Uterus (tissue), 4 donors: ENCODE measurements around the gene GALNT12. TPM values are rescaled to one million over a fixed set of nuclear protein-coding genes. Genes with fewer than 3 reads are reported as not detected.

Experiments
- DNase-seq, 2 donors: peaks; one replicate each; pipeline ENCODE4 v3.0.0-alpha.2; 2019 to 2020
- H3K27ac ChIP-seq, 2 donors: fragments of 200-600 bp; sonication (generic); 1 replicate in 1 of 2; 2 replicates in 1 of 2; pipeline ENCODE4 v1.5.1; 2016 to 2018
- H3K27me3 ChIP-seq, 2 donors: fragments of 200-600 bp; sonication (generic); one replicate each; pipeline ENCODE4 v1.5.1; 2018 to 2019; ENCODE audit warnings: control low read depth in 1 of 2
- H3K36me3 ChIP-seq, 2 donors: fragments of 200-600 bp; sonication (generic); one replicate each; pipeline ENCODE4 v1.5.1; 2019; ENCODE audit warnings: control low read depth in 1 of 2
- H3K4me1 ChIP-seq, 2 donors: fragments of 200-600 bp; sonication (generic); one replicate each; pipeline ENCODE4 v1.5.1; 2018 to 2019; ENCODE audit warnings: control low read depth in 1 of 2
- H3K4me3 ChIP-seq, 2 donors: fragments of 200-600 bp; sonication (generic); 1 replicate in 1 of 2; 2 replicates in 1 of 2; pipeline ENCODE4 v1.5.1; 2018 to 2019; ENCODE audit warnings: mild to moderate bottlenecking in 1 of 2
- H3K9me3 ChIP-seq, 2 donors: fragments of 200-600 bp; sonication (generic); one replicate each; pipeline ENCODE4 v1.5.1; 2019; ENCODE audit warnings: control low read depth in 1 of 2
- POLR2A ChIP-seq, 2 donors: fragments of 450-650 bp; IDR thresholded peaks; one replicate each; pipeline ENCODE4 v1.6.1; 2016; ENCODE audit warnings: antibody characterized with exemption in 2 of 2, mild to moderate bottlenecking in 1 of 2, moderate library complexity in 1 of 2
- intact Hi-C: fragments of 100-400 bp; cut with DNase I; formaldehyde crosslinking; loops from one replicate; pipeline ENCODE4 v1.15.1; 2023; ENCODE audit warnings: low total_unique reads
- total RNA-seq, 4 donors: library from RNA; depleted of rRNA in 3 of 4; stranded (reverse); fragments of >200 nt in 3 of 4; gene quantifications; one replicate each; pipeline versions ENCODE4 v1.1.0 to v1.2.4, GENCODE V29; 2014 to 2023
- TF ChIP-seq, protein P1 (sequence below), 4 experiments: fragments of 200-600 bp in 2 of 4; fragments of 450-650 bp in 2 of 4; sonication (generic) in 2 of 4; IDR thresholded peaks; one replicate each; pipeline ENCODE4 v1.5.1; 2016 to 2019; ENCODE audit warnings: antibody characterized with exemption in 4 of 4, mild to moderate bottlenecking in 2 of 4, moderate library complexity in 1 of 4
- donor health status: DM: yes; HTN: yes; CAD: no.

GALNT12 gene
- total RNA-seq, 4 donors from 2014 or later = 0.29 to 9.3 (median 2.5) TPM; not detected in 1

DNA sequence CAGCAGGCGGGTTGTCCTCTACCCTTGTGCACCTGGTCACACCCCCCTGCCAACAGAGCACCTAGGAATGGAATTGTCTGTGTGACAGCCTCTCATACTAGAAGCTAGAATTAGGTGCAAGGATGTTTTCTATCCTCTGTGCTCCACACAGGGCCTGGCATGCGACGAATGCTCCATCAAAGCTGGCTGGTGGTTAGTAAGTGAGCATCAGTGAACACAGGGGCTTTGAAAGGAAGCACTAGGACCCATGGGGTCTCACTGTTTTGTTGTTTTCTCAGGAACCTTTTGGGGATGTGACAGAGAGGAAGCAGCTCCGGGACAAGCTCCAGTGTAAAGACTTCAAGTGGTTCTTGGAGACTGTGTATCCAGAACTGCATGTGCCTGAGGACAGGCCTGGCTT is 32.3 kb downstream of the GALNT12 start:
- Histone ChIP-seq H3K4me1 (no peaks in the 10 kb centered on the region), H3K4me3 (no peak overlapping the region), H3K9me3 (no peaks in the 10 kb centered on the region), H3K36me3 (no peaks in the 10 kb centered on the region), H3K27ac (no peak overlapping the region), H3K27me3 (no peaks in the 10 kb centered on the region)
- intact Hi-C loops = no loop called here
- no peak for DNase-seq
- TF ChIP-seq, protein P1, sequence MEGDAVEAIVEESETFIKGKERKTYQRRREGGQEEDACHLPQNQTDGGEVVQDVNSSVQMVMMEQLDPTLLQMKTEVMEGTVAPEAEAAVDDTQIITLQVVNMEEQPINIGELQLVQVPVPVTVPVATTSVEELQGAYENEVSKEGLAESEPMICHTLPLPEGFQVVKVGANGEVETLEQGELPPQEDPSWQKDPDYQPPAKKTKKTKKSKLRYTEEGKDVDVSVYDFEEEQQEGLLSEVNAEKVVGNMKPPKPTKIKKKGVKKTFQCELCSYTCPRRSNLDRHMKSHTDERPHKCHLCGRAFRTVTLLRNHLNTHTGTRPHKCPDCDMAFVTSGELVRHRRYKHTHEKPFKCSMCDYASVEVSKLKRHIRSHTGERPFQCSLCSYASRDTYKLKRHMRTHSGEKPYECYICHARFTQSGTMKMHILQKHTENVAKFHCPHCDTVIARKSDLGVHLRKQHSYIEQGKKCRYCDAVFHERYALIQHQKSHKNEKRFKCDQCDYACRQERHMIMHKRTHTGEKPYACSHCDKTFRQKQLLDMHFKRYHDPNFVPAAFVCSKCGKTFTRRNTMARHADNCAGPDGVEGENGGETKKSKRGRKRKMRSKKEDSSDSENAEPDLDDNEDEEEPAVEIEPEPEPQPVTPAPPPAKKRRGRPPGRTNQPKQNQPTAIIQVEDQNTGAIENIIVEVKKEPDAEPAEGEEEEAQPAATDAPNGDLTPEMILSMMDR (IDR thresholded peaks at IDR 0.05) = no peak
- TF ChIP-seq POLR2A (IDR thresholded peaks at IDR 0.05) = no peak

DNA sequence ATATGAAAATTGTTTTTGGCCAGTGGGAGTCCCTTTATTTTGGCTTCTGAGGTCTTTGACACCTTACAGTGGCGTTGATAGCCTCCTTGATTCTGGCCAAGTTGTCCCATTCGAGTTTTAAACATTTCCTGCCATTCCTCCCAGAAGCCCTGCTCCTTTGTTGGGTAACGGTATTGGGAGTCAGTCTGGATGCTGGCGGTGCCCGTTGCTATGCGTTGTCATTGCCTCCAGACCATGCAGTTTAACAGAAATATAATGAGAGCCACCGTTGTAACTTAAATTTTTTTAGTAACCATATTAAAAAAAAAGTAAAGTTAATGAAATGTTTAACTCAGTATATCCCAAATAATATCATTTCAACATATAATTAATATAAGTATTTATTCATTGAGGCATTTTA is 35.0 kb downstream of the GALNT12 start:
- TF ChIP-seq, protein P1 (IDR thresholded peaks at IDR 0.05) = no peak
- TF ChIP-seq POLR2A (IDR thresholded peaks at IDR 0.05) = no peak
- H3K4me1 ChIP-seq = no peaks in the 10 kb centered on the region
- intact Hi-C loops = no loop called here
- no peak for DNase-seq
- H3K9me3 ChIP-seq = no peaks in the 10 kb centered on the region
- no peaks in the 10 kb centered on the region for H3K27me3 ChIP-seq
- no peak overlapping the region for H3K4me3 ChIP-seq
- no peaks in the 10 kb centered on the region for H3K36me3 ChIP-seq
- H3K27ac ChIP-seq = no peak overlapping the region

DNA sequence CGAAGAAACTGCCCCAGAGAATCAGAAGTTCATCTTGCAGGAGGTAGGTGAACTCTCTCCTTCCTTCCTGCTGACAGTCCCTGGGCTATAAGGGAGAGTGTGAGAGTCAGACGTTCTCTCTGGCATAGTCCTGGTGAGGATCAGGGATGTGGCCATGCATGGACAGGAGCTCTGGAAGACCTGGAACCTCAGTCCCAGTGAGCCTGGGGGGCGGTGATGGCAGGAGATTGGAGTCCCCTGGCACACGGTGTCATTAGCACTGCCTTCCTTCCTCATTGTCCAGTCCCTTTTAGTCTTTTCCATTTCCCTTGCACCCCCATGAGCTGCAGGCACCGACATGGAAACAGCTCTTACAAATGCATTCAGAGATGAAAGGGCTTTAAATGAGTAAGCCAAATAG is 38.6 kb downstream of the GALNT12 start:
- H3K27ac ChIP-seq = no peak overlapping the region
- no peaks in the 10 kb centered on the region for H3K36me3 ChIP-seq
- TF ChIP-seq, protein P1 (IDR thresholded peaks at IDR 0.05) = no peak
- no peak for TF ChIP-seq POLR2A (IDR thresholded peaks at IDR 0.05)
- H3K4me3 ChIP-seq = no peak overlapping the region
- DNase-seq = no peak
- H3K4me1 ChIP-seq = no peaks in the 10 kb centered on the region
- no peaks in the 10 kb centered on the region for H3K27me3 ChIP-seq
- intact Hi-C loops = no loop called here
- H3K9me3 ChIP-seq = no peaks in the 10 kb centered on the region

DNA sequence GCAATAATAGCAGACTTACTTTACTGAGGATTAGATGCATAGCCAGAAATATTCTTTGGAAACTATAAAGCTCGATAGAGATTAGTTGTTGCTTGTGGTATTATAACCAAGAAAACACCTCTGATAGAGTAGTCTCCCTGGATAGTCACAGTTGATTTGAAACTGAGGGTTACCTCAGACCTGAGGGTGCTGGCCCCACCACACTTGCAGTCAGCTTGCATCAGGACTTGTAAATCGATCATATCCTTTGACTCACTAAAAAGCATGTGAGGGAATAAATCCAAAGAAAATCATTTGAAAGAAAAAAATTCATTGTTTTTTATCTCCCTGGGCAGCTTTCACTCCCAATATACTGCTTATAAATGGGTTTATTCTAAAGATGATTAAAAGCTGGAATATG is 39.4 kb downstream of the GALNT12 start:
- no peak overlapping the region for H3K4me3 ChIP-seq
- intact Hi-C loops = no loop called here
- no peak overlapping the region for H3K27ac ChIP-seq
- TF ChIP-seq, protein P1 (IDR thresholded peaks at IDR 0.05) = no peak
- no peak for TF ChIP-seq POLR2A (IDR thresholded peaks at IDR 0.05)
- no peaks in the 10 kb centered on the region for H3K4me1 ChIP-seq
- H3K27me3 ChIP-seq = no peaks in the 10 kb centered on the region
- H3K9me3 ChIP-seq = no peaks in the 10 kb centered on the region
- H3K36me3 ChIP-seq = no peaks in the 10 kb centered on the region
- DNase-seq = no peak

DNA sequence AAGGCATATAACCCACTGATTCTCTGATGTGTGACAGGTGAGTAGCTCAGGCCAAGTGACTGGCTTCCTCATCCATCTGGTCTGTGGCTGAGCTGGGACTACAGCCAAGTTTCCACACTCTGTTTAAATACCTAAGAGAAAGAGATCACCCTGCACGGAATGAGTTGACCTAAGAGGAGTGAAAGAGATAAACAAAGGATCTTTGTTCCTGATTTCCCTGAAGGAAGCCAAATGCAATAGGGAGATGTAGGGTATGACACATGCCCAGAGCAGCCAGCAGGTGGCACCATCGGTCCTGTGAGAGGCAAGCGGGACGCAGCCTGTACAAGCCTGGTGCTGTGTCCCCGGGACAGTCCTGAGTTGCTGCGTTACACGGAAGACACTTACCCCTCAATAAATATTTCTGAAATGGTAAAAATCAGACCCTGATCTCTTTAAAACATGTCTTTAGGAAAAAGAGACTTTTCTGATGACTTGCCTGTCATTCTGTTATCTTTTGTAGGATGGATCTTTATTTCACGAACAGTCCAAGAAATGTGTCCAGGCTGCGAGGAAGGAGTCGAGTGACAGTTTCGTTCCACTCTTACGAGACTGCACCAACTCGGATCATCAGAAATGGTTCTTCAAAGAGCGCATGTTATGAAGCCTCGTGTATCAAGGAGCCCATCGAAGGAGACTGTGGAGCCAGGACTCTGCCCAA is 41.1 kb downstream of the GALNT12 start:
- intact Hi-C loops = no loop called here
- peak overlapping the region; percentile 10 to 54 for H3K27ac ChIP-seq
- TF ChIP-seq, protein P1 (IDR thresholded peaks at IDR 0.05) = peak; percentile 86 to 91 (median 89)
- TF ChIP-seq POLR2A (IDR thresholded peaks at IDR 0.05) = no peak
- H3K27me3 ChIP-seq = no peaks in the 10 kb centered on the region
- H3K9me3 ChIP-seq = no peaks in the 10 kb centered on the region
- no peaks in the 10 kb centered on the region for H3K36me3 ChIP-seq
- no peaks in the 10 kb centered on the region for H3K4me1 ChIP-seq
- peak; percentile 88 to 91 for DNase-seq
- peak overlapping the region in 1 of 2 donors; percentile 14 for H3K4me3 ChIP-seq
